Measurements from ENCODE around the gene STAT5B. TPM values are rescaled to one million over a fixed set of nuclear protein-coding genes. Genes with fewer than 3 reads are reported as not detected.

The STAT5B gene
- total RNA-seq, 1 experiment from 2014 or later, result 42.9 TPM

GRCh38 chr17:42197564-42198156, 78.5 kb downstream of the STAT5B start:
- Histone ChIP-seq H3K9me3 (ENCODE audit: control insufficient read depth, low read depth, low read length) (no peaks in the 10 kb centered on the region), H3K4me1 (ENCODE audit: insufficient read depth, low read length) (no peaks in the 10 kb centered on the region), H3K27ac (ENCODE audit: insufficient read length, low read depth, low read length) (no peak overlapping the region), H4K5ac (ENCODE audit: insufficient read length, low read depth, low read length) (no peak overlapping the region), H2BK120ac (ENCODE audit: low read depth, low read length, poor library complexity, severe bottlenecking) (no peak overlapping the region), H2BK15ac (ENCODE audit: low read depth, low read length) (no peak overlapping the region), H2AK5ac (ENCODE audit: insufficient read length, low read length) (no peak overlapping the region), H3K4me2 (ENCODE audit: insufficient read depth, insufficient read length, low read length) (no peak overlapping the region), H4K8ac (replicated peaks; ENCODE audit: insufficient read length, low read depth, low read length) (no peak overlapping the region), H3K56ac (ENCODE audit: insufficient read length, low read depth, low read length) (no peak overlapping the region), H2BK5ac (ENCODE audit: insufficient read length, low read length) (no peak overlapping the region), H2BK20ac (ENCODE audit: low read depth, low read length, poor library complexity, severe bottlenecking) (no peak overlapping the region), H4K91ac (ENCODE audit: insufficient read length, low read depth, low read length) (no peak overlapping the region), H3K79me2 (ENCODE audit: insufficient read depth, low read length) (no peaks in the 10 kb centered on the region), H3K9ac (ENCODE audit: extremely low read depth, insufficient read length, low read length) (no peak overlapping the region), H2AFZ (ENCODE audit: low read length) (no peak overlapping the region), H4K20me1 (ENCODE audit: control insufficient read depth, insufficient read depth, insufficient read length) (no peaks in the 10 kb centered on the region), H3K27me3 (ENCODE audit: insufficient read depth, low read length) (no peaks in the 10 kb centered on the region), H2BK12ac (ENCODE audit: insufficient read length, low read depth, low read length) (no peak overlapping the region), H3K23me2 (ENCODE audit: insufficient read length, low read depth, low read length, poor library complexity, severe bottlenecking) (peaks cover 3% of the 10 kb centered on the region), H3K14ac (ENCODE audit: insufficient read depth, low read length) (no peak overlapping the region), H3T11ph (ENCODE audit: low read length) (no peak overlapping the region), H3K4ac (ENCODE audit: low read depth, low read length) (no peak overlapping the region), H3K23ac (ENCODE audit: insufficient read length, low read depth, low read length) (no peak overlapping the region), H3K18ac (ENCODE audit: insufficient read length, low read depth, low read length) (no peak overlapping the region), H3K79me1 (ENCODE audit: insufficient read depth, low read depth, low read length, poor library complexity, severe bottlenecking) (no peaks in the 10 kb centered on the region)
- TF ChIP-seq CTCF (conservative IDR thresholded peaks at IDR 0.05), result no peak
- Mint-ChIP-seq H3K27ac (peak overlapping the region in 1 of 3 experiments; percentile 86; a peak in 3 of 7 replicates), H3K4me1 (peaks cover 11 to 17% of the 10 kb centered on the region in 2 experiments), H3K36me3 (ENCODE audit: insufficient read depth in 1 of 3, low read depth in 3 of 3) (peaks cover 3 to 18% (median 15%) of the 10 kb centered on the region in 3 experiments; a peak in 5 of 7 replicates), H3K4me3 (no peak overlapping the region), H3K9me3 (no peaks in the 10 kb centered on the region), H3K27me3 (ENCODE audit: low read depth) (no peaks in the 10 kb centered on the region)
- WGBS (ENCODE audit: extremely low coverage, insufficient read length, low lambda C conversion rate), result no CpG with 5 or more reads among the region's 8 CpGs
- no peak for DNase-seq

Data from H9 (cell line).